ENCODE measurements around the gene CDC123.

- TF ChIP-seq POLR2A (IDR thresholded peaks at IDR 0.05; ENCODE audit: low read length), result no peak
- TF ChIP-seq GATA1 (IDR thresholded peaks at IDR 0.05; ENCODE audit: low read depth, low read length), result no peak
Measured at GRCh38 chr10:12205082-12205481, 9.1 kb downstream of the CDC123 start.
